K562 (cell line): ENCODE results near the gene STON1. TPM values are rescaled to one million over a fixed set of nuclear protein-coding genes. Genes with fewer than 3 reads are reported as not detected.
"Not testable (repeated sequence)": the region's sequence is repeated elsewhere in the genome, so short reads cannot be mapped to it uniquely, and the experiment has no call there.

ENCODE experiments used
- ATAC-seq: fragments of 200-7000 bp; cut with Tn5 transposase; 3 replicates; pipeline ENCODE4 v1.9.1; 2020; ENCODE audit warnings: moderate library complexity
- BruUV-seq: library from RNA; stranded (reverse); fragments of 400-500 nt; replicated peaks from 2 replicates; lab custom pipeline; 2021; lab: Mats Ljungman, UMichigan
- CTCF ChIA-PET: fragments of 300-600 bp; formaldehyde crosslinking; extraction: SDS; loops from one replicate; lab custom pipeline; 2021; ENCODE audit warnings: low intra/inter-chr PET ratio; lab: Yijun Ruan, JAX
- POLR2A ChIA-PET: fragments of 300-600, 350-650 bp; sonication (Branson Sonifier 250); formaldehyde crosslinking; extraction: SDS; loops from one replicate; lab custom pipeline; 2021; ENCODE audit warnings: antibody characterized with exemption, inconsistent platforms; lab: Yijun Ruan, JAX
- DNase-seq, 4 experiments: peaks; one replicate each; pipeline versions ENCODE4 v3.0.0 to v3.0.0-alpha.2; 2011 to 2018; ENCODE audit warnings: low spot score in 3 of 4, mixed read lengths in 3 of 4; ENCODE audit errors: extremely low read depth in 1 of 4
- FAIRE-seq: peaks from 2 replicates; lab custom pipeline; 2011; peaks lifted over from hg19 to GRCh38; lab: Jason Lieb, UNC
- H2AFZ ChIP-seq: 2 replicates; pipeline ENCODE4 v1.6.0; 2011; ENCODE audit warnings: low read depth, low read length, control low read depth, inconsistent platforms
- H3K27ac ChIP-seq: fragments of 200-600 bp; 3 replicates; pipeline ENCODE4 v1.8.0; 2011; ENCODE audit warnings: low read depth, mild to moderate bottlenecking, control low read depth, inconsistent platforms, low read length, moderate library complexity, mixed read lengths; ENCODE audit errors: extremely low read depth
- H3K27me3 ChIP-seq, 2 experiments: fragments of 300-600 bp in 1 of 2; 2 replicates in 1 of 2; 3 replicates in 1 of 2; pipeline versions ENCODE4 v1.6.0 to v1.8.0; 2011; ENCODE audit warnings: inconsistent platforms in 2 of 2, low read length in 2 of 2, mild to moderate bottlenecking in 1 of 2, mixed read lengths in 1 of 2, moderate library complexity in 1 of 2; ENCODE audit not compliant: control insufficient read depth in 2 of 2, insufficient read depth in 2 of 2
- H3K36me3 ChIP-seq: fragments of 300-600 bp; 3 replicates; pipeline ENCODE4 v1.8.0; 2011; ENCODE audit warnings: mild to moderate bottlenecking, low read length, inconsistent platforms; ENCODE audit not compliant: control insufficient read depth, insufficient read depth
- H3K4me1 ChIP-seq, 2 experiments: fragments of 200-600 bp in 1 of 2; replicated peaks in 1 of 2; 2 replicates in 1 of 2; 3 replicates in 1 of 2; pipeline versions ENCODE4 v1.5.1 to v1.8.0; 2011; ENCODE audit warnings: inconsistent platforms in 2 of 2, low read length in 2 of 2, mild to moderate bottlenecking in 1 of 2, mixed read lengths in 1 of 2, moderate library complexity in 1 of 2; ENCODE audit not compliant: control insufficient read depth in 2 of 2, insufficient read depth in 2 of 2
- H3K4me2 ChIP-seq: 2 replicates; pipeline ENCODE4 v1.6.1; 2011; ENCODE audit warnings: low read length, control low read depth, inconsistent platforms, mixed read lengths; ENCODE audit not compliant: insufficient read depth
- H3K4me3 ChIP-seq: fragments of 200-600 bp; sonication (generic), shearing (Covaris generic); 2 replicates; pipeline ENCODE4 v1.5.1; 2016; ENCODE audit warnings: control low read depth, inconsistent platforms
- H3K79me2 ChIP-seq: fragments of 200-600 bp; 3 replicates; pipeline ENCODE4 v1.8.0; 2011; ENCODE audit warnings: low read length, inconsistent platforms; ENCODE audit not compliant: control insufficient read depth, insufficient read depth
- H3K9ac ChIP-seq, 2 experiments: 2 replicates each; pipeline versions ENCODE4 v1.6.0 to v1.6.1; 2011; ENCODE audit warnings: low read depth in 2 of 2, low read length in 2 of 2, control low read depth in 1 of 2, inconsistent platforms in 1 of 2, mild to moderate bottlenecking in 1 of 2, mixed read lengths in 1 of 2; ENCODE audit not compliant: insufficient read depth in 1 of 2
- H3K9me1 ChIP-seq: one replicate; pipeline ENCODE4 v1.6.0; 2011; ENCODE audit warnings: inconsistent platforms, mild to moderate bottlenecking, low read length, moderate library complexity; ENCODE audit not compliant: control insufficient read depth, insufficient read depth
- H3K9me3 ChIP-seq: replicated peaks from 2 replicates; pipeline ENCODE4 v1.5.1; 2011; ENCODE audit warnings: low read depth, low read length, inconsistent platforms; ENCODE audit not compliant: control insufficient read depth, insufficient read depth
- H4K20me1 ChIP-seq: replicated peaks from 2 replicates; pipeline ENCODE4 v1.6.1; 2011; ENCODE audit warnings: low read length, inconsistent platforms, mixed read lengths; ENCODE audit not compliant: control insufficient read depth, insufficient read depth
- CBX3 ChIP-seq, 2 experiments: IDR thresholded peaks; 1 replicate in 1 of 2; 2 replicates in 1 of 2; pipeline ENCODE4 v1.6.1; 2012; ENCODE audit warnings: inconsistent platforms in 2 of 2, low read length in 2 of 2, borderline replicate concordance in 1 of 2, control low read depth in 1 of 2
- GABPB1 ChIP-seq: sonication (generic); formaldehyde crosslinking; IDR thresholded peaks from 2 replicates; pipeline ENCODE4 v1.8.0; 2022; ENCODE audit warnings: mild to moderate bottlenecking, missing genetic modification reagents
- GTF2E2 ChIP-seq: fragments of 200-800 bp; sonication (Bioruptor generic); IDR thresholded peaks from 2 replicates; pipeline ENCODE4 v1.6.1; 2016; ENCODE audit warnings: missing genetic modification characterization, missing compliant biosample characterization
- HSF4 ChIP-seq: fragments of 250-450 bp; sonication (Bioruptor Pico); IDR thresholded peaks from 2 replicates; pipeline ENCODE4 v2.1.2; 2022; ENCODE audit warnings: mild to moderate bottlenecking, moderate library complexity, borderline replicate concordance
- ILK ChIP-seq: fragments of 450-650 bp; IDR thresholded peaks from 2 replicates; pipeline ENCODE4 v1.6.1; 2016; ENCODE audit warnings: missing genetic modification characterization, low read depth, mild to moderate bottlenecking, missing compliant biosample characterization, moderate library complexity, borderline replicate concordance
- PYGO2 ChIP-seq: fragments of 450-650 bp; IDR thresholded peaks from 2 replicates; pipeline ENCODE4 v1.6.1; 2016; ENCODE audit warnings: mild to moderate bottlenecking, missing genetic modification characterization, moderate library complexity, missing compliant biosample characterization
- TAF15 ChIP-seq: fragments of 200-400 bp; formaldehyde crosslinking; IDR thresholded peaks from 2 replicates; pipeline ENCODE4 v1.6.1; 2017; ENCODE audit warnings: mild to moderate bottlenecking, low read depth, low read length, moderate library complexity
- TCF7 ChIP-seq: sonication (generic); IDR thresholded peaks from 2 replicates; pipeline ENCODE4 v1.6.1; 2016; ENCODE audit warnings: antibody characterized with exemption, borderline replicate concordance
- ZKSCAN3 ChIP-seq: fragments of 250-450 bp; sonication (Bioruptor Pico); IDR thresholded peaks from 2 replicates; pipeline ENCODE4 v1.4.0; 2020
- ZNF431 ChIP-seq: sonication (generic); formaldehyde crosslinking; IDR thresholded peaks from 2 replicates; pipeline ENCODE4 v1.8.0; 2022; ENCODE audit warnings: mild to moderate bottlenecking, missing genetic modification reagents
- WGBS: fragments of 100-300 bp; shearing (Covaris generic); methylation state at CpG from one replicate; pipeline ENCODE4 v1.1.6; 2016; ENCODE audit warnings: low coverage, mixed read lengths; ENCODE audit not compliant: insufficient coverage; ENCODE audit errors: missing lambda C conversion rate; 5-methylcytosine and 5-hydroxymethylcytosine counted together
- in situ Hi-C: fragments of 300-500 bp; cut with MboI; formaldehyde crosslinking; loops from 4 replicates; pipeline ENCODE4 v1.15.0; 2018; ENCODE audit warnings: inconsistent platforms, mixed read lengths
- intact Hi-C: fragments of 100-400 bp; cut with micrococcal nuclease; formaldehyde crosslinking; loops from 2 replicates; pipeline ENCODE4 v1.14.2; 2022
- polyA plus RNA-seq, 8 experiments: library from polyadenylated mRNA; depleted of rRNA in 4 of 8; stranded (reverse) in 5 of 8; unstranded in 3 of 8; fragments of >200 nt; fragmentation: Nextera tagmentation in 2 of 8; fragmentation: Illumina TruSeq in 1 of 8; extraction: Ambion mirVana in 2 of 8; extraction: Trizol in 1 of 8; gene quantifications; 2 replicates each; pipeline versions ENCODE4 v1.2.1 to v1.2.3, GENCODE V29; 2011 to 2014; ENCODE audit warnings: inconsistent platforms in 1 of 8, missing spikeins in 1 of 8
- total RNA-seq, 7 experiments: library from RNA; depleted of rRNA in 6 of 7; stranded (reverse); fragments of >200 nt in 6 of 7; fragmentation: Illumina TruSeq in 2 of 7; extraction: Trizol in 2 of 7; gene quantifications; 2 replicates each; pipeline versions ENCODE4 v1.2.1 to v1.2.3, GENCODE V29; 2011 to 2021; ENCODE audit warnings: low replicate concordance in 1 of 7
- TF ChIP-seq, protein P1 (sequence below): fragments of 250-450 bp; sonication (Bioruptor Pico); IDR thresholded peaks from 2 replicates; pipeline ENCODE4 v1.8.0; 2021; ENCODE audit warnings: moderate library complexity, mild to moderate bottlenecking, inconsistent platforms
- TF ChIP-seq, protein P2 (sequence below): sonication (generic); formaldehyde crosslinking; IDR thresholded peaks from 2 replicates; pipeline ENCODE4 v1.9.0; 2022; ENCODE audit warnings: mild to moderate bottlenecking, missing genetic modification reagents

Gene STON1
- total and polyA plus RNA-seq, 9 of the 15 experiments (the other 6 are each of a cell fraction or from before 2014, with no cell fraction given), result 0.07 to 1.2 (median 0.55) TPM

DNA sequence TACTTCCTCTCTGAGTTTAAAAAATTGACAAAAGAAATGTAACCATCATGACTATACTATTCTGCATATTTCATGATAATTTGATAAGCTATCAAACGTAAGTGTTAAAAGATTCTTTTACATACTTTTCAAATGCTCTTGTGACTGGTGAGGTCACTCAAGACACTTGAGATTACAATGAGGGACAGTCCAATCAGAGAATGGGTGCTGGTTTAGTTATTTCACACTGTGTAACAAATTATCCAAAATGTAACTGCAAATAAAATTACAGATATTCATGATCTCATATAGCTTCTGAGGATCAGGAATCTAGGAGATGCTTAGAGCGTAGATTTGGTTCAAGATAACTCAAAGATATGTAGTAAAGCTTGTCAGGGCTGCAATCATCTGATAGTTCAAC lies 83.3 kb downstream of the STON1 start:
- Histone ChIP-seq H3K4me3 (no peak overlapping the region), H3K4me1 (peaks cover 4% of the 10 kb centered on the region in 2 experiments; a peak in 3 of 5 replicates), H3K27me3 (no peaks in the 10 kb centered on the region), H3K9me1 (no peaks in the 10 kb centered on the region), H4K20me1 (no peaks in the 10 kb centered on the region), H2AFZ (no peak overlapping the region), H3K36me3 (no peaks in the 10 kb centered on the region), H3K9ac (no peak overlapping the region), H3K9me3 (0 out of 2 replicates have a peak, but pooled peaks cover 3% of the 10 kb centered on the region), H3K79me2 (no peaks in the 10 kb centered on the region), H3K4me2 (no peak overlapping the region), H3K27ac (no peak overlapping the region)
- ChIA-PET CTCF (no interaction called here), POLR2A (no interaction called here)
- no peak for TF ChIP-seq PYGO2
- TF ChIP-seq, protein P1, sequence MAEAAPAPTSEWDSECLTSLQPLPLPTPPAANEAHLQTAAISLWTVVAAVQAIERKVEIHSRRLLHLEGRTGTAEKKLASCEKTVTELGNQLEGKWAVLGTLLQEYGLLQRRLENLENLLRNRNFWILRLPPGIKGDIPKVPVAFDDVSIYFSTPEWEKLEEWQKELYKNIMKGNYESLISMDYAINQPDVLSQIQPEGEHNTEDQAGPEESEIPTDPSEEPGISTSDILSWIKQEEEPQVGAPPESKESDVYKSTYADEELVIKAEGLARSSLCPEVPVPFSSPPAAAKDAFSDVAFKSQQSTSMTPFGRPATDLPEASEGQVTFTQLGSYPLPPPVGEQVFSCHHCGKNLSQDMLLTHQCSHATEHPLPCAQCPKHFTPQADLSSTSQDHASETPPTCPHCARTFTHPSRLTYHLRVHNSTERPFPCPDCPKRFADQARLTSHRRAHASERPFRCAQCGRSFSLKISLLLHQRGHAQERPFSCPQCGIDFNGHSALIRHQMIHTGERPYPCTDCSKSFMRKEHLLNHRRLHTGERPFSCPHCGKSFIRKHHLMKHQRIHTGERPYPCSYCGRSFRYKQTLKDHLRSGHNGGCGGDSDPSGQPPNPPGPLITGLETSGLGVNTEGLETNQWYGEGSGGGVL, result no peak
- no peak for TF ChIP-seq TCF7
- TF ChIP-seq CBX3 (IDR thresholded peaks at IDR 0.05; ENCODE audit: borderline replicate concordance in 1 of 2, low read length in 2 of 2), result no peak
- TF ChIP-seq, protein P2, sequence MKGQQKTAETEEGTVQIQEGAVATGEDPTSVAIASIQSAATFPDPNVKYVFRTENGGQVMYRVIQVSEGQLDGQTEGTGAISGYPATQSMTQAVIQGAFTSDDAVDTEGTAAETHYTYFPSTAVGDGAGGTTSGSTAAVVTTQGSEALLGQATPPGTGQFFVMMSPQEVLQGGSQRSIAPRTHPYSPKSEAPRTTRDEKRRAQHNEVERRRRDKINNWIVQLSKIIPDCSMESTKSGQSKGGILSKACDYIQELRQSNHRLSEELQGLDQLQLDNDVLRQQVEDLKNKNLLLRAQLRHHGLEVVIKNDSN (CRISPR knock-in tag), result no peak
- TF ChIP-seq ZKSCAN3 (CRISPR knock-in tag), result no peak
- no peak for TF ChIP-seq GTF2E2 (tag)
- no peak for TF ChIP-seq TAF15
- no peak for TF ChIP-seq ZNF431
- no peak for TF ChIP-seq GABPB1 (CRISPR knock-in tag)
- TF ChIP-seq HSF4 (CRISPR knock-in tag), result no peak
- TF ChIP-seq ILK (tag), result no peak
- BruUV-seq, result no TSS peak
- in situ Hi-C loops, result loop anchor here (25.0 kb wide), 1 partner anchor 1874 kb away; no protein-coding TSS in a partner anchor
- 56% methylated on average over 2 of the region's 2 CpGs for WGBS
- no peak for ATAC-seq
- intact Hi-C loops, result no loop called here
- no peak for FAIRE-seq
- DNase-seq, result no peak

DNA sequence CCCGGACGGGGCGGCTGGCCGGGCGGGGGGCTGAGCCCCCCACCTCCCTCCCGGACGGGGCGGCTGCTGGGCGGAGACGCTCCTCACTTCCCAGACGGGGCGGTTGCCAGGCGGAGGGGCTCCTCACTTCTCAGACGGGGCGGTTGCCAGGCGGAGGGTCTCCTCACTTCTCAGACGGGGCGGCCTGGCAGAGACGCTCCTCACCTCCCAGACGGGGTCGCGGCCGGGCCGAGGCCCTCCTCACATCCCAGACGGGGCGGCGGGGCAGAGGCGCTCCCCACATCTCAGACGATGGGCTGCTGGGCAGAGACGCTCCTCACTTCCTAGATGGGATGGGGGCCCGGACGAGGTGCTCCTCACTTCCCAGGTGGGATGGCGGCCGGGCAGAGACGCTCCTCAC lies 84.6 kb downstream of the STON1 start:
- H3K79me2 ChIP-seq, H3K9ac ChIP-seq, H3K4me2 ChIP-seq, H2AFZ ChIP-seq, CTCF ChIA-PET, H3K36me3 ChIP-seq, BruUV-seq, H3K9me1 ChIP-seq, H4K20me1 ChIP-seq, intact Hi-C loops, H3K4me1 ChIP-seq, H3K27me3 ChIP-seq, ATAC-seq, H3K9me3 ChIP-seq, POLR2A ChIA-PET, FAIRE-seq, DNase-seq, H3K27ac ChIP-seq, H3K4me3 ChIP-seq: not testable (repeated sequence)
- in situ Hi-C loops, result loop anchor here (25.0 kb wide), 1 partner anchor 1873 kb away; no protein-coding TSS in a partner anchor
- 85% methylated on average over 4 of the region's 35 CpGs for WGBS
